AG08396 (cell line): ENCODE measurements around the gene EIF2AK3.
"Not testable (repeated sequence)": the region's sequence is repeated elsewhere in the genome, so short reads cannot be mapped to it uniquely, and the experiment has no call there.

Experiments
- DNase-seq: peaks from one replicate; pipeline ENCODE4 v3.0.0; 2012; ENCODE audit warnings: low spot score, mixed read lengths

EIF2AK3 gene

GRCh38 chr2:88627055-88627855 is at the start of gene EIF2AK3:
Gene EIF2AK3 (minus strand): TSS chr2:88627464. CDS start chr2:88627274, 190 bp downstream.
- peak; percentile 96 for DNase-seq

- DNase-seq = no peak
These were observed 46.1 kb upstream of the EIF2AK3 start for GRCh38 chr2:88673363-88673762.

- peak; percentile 60 for DNase-seq
These were observed 44.6 kb upstream of the EIF2AK3 start for GRCh38 chr2:88671786-88672427.

- DNase-seq = peak; percentile 39
These were observed 42.4 kb upstream of the EIF2AK3 start for GRCh38 chr2:88669482-88670214.

- no peak for DNase-seq
These were observed 41.6 kb upstream of the EIF2AK3 start for GRCh38 chr2:88668862-88669261.

GRCh38 chr2:88667219-88667618 is 40.0 kb upstream of the EIF2AK3 start:
- no peak for DNase-seq

- no peak for DNase-seq
These were observed 39.3 kb upstream of the EIF2AK3 start for GRCh38 chr2:88666576-88666975.

- DNase-seq = no peak
These were observed 33.4 kb upstream of the EIF2AK3 start for GRCh38 chr2:88660622-88661021.

GRCh38 chr2:88659538-88659915 is 32.3 kb upstream of the EIF2AK3 start:
- peak; percentile 47 for DNase-seq

GRCh38 chr2:88658881-88659537 is 31.7 kb upstream of the EIF2AK3 start:
- DNase-seq = no peak

GRCh38 chr2:88658326-88658725 is 31.1 kb upstream of the EIF2AK3 start:
- DNase-seq = peak; percentile 42

GRCh38 chr2:88657131-88657530 is 29.9 kb upstream of the EIF2AK3 start:
- no peak for DNase-seq

GRCh38 chr2:88656690-88657089 is 29.4 kb upstream of the EIF2AK3 start:
- DNase-seq = no peak

GRCh38 chr2:88654714-88655113 is 27.4 kb upstream of the EIF2AK3 start:
- no peak for DNase-seq

GRCh38 chr2:88651646-88652045 is 24.4 kb upstream of the EIF2AK3 start:
- DNase-seq = no peak

GRCh38 chr2:88645291-88645882 is 18.1 kb upstream of the EIF2AK3 start:
- not testable (repeated sequence) for DNase-seq

GRCh38 chr2:88642278-88642677 is 15.0 kb upstream of the EIF2AK3 start:
- no peak for DNase-seq

GRCh38 chr2:88641330-88641729 is 14.1 kb upstream of the EIF2AK3 start:
- DNase-seq = no peak

GRCh38 chr2:88639865-88640264 is 12.6 kb upstream of the EIF2AK3 start:
- no peak for DNase-seq

- DNase-seq = no peak
These were observed 11.5 kb upstream of the EIF2AK3 start for GRCh38 chr2:88638743-88639142.

GRCh38 chr2:88638123-88638650 is 10.9 kb upstream of the EIF2AK3 start:
- DNase-seq = no peak

- no peak for DNase-seq
These were observed 10.2 kb upstream of the EIF2AK3 start for GRCh38 chr2:88637464-88637863.
